Naive thymus-derived CD8-positive, alpha-beta T cell (primary cell): Measurements from ENCODE around the gene MTCH1. TPM values are rescaled to one million over a fixed set of nuclear protein-coding genes. Genes with fewer than 3 reads are reported as not detected.

ENCODE experiments used
- ATAC-seq, 2 donors: fragments of 150-1000 bp; cut with Tn5 transposase in 1 of 2; sonication (Bioruptor Pico), chemical (Tn5 transposase) in 1 of 2; 1 replicate in 1 of 2; 2 replicates in 1 of 2; pipeline ENCODE4 v1.10.0; 2021; ENCODE audit warnings: mild to moderate bottlenecking in 2 of 2, moderate library complexity in 2 of 2
- POLR2A ChIA-PET: fragments of 350-600 bp; sonication (Branson Sonifier 250); formaldehyde crosslinking; loops from one replicate; lab custom pipeline; 2021; ENCODE audit warnings: antibody characterized with exemption; lab: Charles Lee
- DNase-seq, 10 donors: peaks; one replicate each; pipeline versions ENCODE4 v3.0.0 to v3.0.0-alpha.2; 2020 to 2022
- H3K27ac Mint-ChIP-seq, 10 donors: one replicate each; pipeline ENCODE4 v1.8.0; 2020 to 2022; ENCODE audit warnings: mild to moderate bottlenecking in 10 of 10, mixed read lengths in 10 of 10, moderate library complexity in 4 of 10, inconsistent platforms in 1 of 10
- H3K27me3 Mint-ChIP-seq, 5 donors: one replicate each; pipeline ENCODE4 v1.8.0; 2021 to 2022; ENCODE audit warnings: mixed read lengths in 5 of 5
- H3K36me3 Mint-ChIP-seq, 3 donors: one replicate each; pipeline ENCODE4 v1.8.0; 2020 to 2022; ENCODE audit warnings: mixed read lengths in 3 of 3, mild to moderate bottlenecking in 2 of 3, inconsistent platforms in 1 of 3
- H3K4me1 Mint-ChIP-seq, 4 donors: one replicate each; pipeline ENCODE4 v1.8.0; 2021 to 2022; ENCODE audit warnings: mixed read lengths in 4 of 4
- H3K4me3 Mint-ChIP-seq, 10 donors: one replicate each; pipeline ENCODE4 v1.8.0; 2020 to 2022; ENCODE audit warnings: mild to moderate bottlenecking in 10 of 10, mixed read lengths in 10 of 10, moderate library complexity in 6 of 10, inconsistent platforms in 1 of 10
- H3K9me3 Mint-ChIP-seq, 9 donors: one replicate each; pipeline ENCODE4 v1.8.0; 2020 to 2022; ENCODE audit warnings: mixed read lengths in 9 of 9, mild to moderate bottlenecking in 3 of 9, inconsistent platforms in 1 of 9, moderate library complexity in 1 of 9
- polyA plus RNA-seq, 3 donors: library from polyadenylated mRNA; unstranded; fragments of 300-500 nt; fragmentation: Illumina TruSeq; gene quantifications; one replicate each; pipeline ENCODE4 v1.2.3, GENCODE V29; 2021
- total RNA-seq, 8 experiments: library from RNA in 2 of 8; stranded (reverse) in 2 of 8; gene quantifications; one replicate each; pipeline ENCODE4 v1.2.3 and lab custom pipeline; 2021 to 2026

MTCH1 gene
- total and polyA plus RNA-seq, 5 experiments from 2014 or later = 63.2 to 143 (median 78.3) TPM

DNA sequence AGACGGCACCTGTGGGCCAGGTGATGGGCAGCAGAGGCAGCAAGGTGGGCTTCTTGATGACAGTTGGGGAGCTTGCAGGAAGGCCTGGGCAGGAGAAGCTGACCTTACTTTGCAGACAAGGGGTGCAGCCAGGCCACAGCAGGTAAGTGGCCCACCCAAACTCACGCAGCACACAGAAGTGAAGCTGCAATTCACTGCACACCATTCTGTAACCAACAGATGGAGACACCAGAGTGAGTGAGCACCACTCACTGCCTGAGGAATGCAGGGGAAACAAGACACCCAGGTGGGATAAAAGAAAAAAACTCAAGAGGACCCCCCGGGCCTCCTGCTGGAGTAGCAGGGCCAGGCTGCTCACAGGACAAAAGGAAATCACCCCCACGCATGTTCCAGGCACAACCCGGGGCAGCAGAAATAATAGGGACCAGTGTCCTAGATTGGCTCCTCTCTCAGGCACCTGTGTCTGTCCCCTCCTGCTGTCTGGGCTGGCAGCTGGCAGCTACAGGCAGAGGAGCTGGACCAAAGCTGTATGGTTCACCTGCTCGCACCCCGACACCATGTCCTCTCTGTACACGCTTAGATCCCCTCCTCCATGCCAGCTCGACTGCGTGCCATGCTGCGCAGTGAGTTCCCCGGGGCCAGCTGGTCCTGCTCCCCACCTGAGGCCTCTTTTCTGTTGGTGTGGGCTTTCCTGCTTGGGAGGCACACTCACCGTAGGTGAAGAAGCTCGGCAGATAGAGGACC is 4.9 kb downstream of the MTCH1 start:
- Mint-ChIP-seq H3K27ac (peak overlapping the region in 8 of 10 donors; percentile 17 to 89 (median 66)), H3K36me3 (peaks cover 0 to 50% (median 8%) of the 10 kb centered on the region in 3 donors), H3K4me1 (peaks cover 25 to 42% (median 33%) of the 10 kb centered on the region in 4 donors), H3K27me3 (no peaks in the 10 kb centered on the region), H3K9me3 (no peaks in the 10 kb centered on the region), H3K4me3 (no peak overlapping the region)
- DNase-seq (no peak), ATAC-seq (no peak)
- POLR2A ChIA-PET = interaction anchor here (0.7 kb wide), 1 partner anchor 96 kb away, joined by 3 read pairs; no protein-coding TSS in a partner anchor

DNA sequence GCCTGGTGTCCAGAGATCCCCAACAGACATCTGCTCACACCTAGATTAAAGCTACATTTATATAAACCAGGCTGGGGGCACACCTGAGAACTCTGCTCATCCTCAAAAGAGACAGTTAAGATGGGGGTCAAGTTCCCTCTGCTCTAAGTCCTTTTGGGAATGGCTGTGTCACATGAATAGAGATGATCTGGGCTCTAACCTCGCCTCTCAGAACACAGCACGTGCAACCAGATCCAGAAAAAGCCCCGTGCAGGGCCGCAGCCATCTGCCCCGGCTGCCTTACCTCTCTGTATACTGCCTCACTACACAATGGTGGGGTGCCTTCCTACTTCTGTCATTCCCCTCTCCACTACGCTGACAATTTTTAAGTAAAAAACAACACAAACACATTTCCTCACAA is 5.9 kb downstream of the MTCH1 start:
- peaks cover 0 to 59% (median 13%) of the 10 kb centered on the region in 3 donors for H3K36me3 Mint-ChIP-seq
- H3K27me3 Mint-ChIP-seq = no peaks in the 10 kb centered on the region
- no peaks in the 10 kb centered on the region for H3K9me3 Mint-ChIP-seq
- POLR2A ChIA-PET = no interaction called here
- DNase-seq (no peak), ATAC-seq (no peak)
- peak overlapping the region in 7 of 10 donors; percentile 5 to 89 (median 23) for H3K27ac Mint-ChIP-seq
- H3K4me1 Mint-ChIP-seq = peaks cover 25 to 42% (median 33%) of the 10 kb centered on the region in 4 donors
- peak overlapping the region in 1 of 10 donors; percentile 5 for H3K4me3 Mint-ChIP-seq

DNA sequence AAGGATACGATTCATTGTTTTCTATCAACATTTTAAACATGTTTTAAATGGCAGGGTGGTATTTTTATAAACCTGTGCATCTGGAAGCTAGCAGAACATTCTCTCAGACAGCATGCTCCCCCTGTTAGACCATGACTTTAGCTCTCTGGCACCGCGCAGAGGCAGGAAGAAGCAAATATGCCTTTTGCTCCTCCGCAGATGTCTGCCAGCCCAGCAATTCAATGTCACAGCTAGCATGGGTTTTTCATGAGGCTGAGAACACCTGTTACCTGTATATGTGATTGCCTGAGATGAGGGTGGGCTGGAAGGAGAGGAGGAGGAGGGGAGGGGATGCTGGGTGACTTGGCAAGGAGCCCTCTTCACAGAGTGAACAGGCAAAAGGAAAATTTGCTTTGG is 6.7 kb downstream of the MTCH1 start:
- H3K4me3 Mint-ChIP-seq = peak overlapping the region in 2 of 10 donors; percentile 24 to 54
- peak; percentile 85 to 88 for ATAC-seq
- no peaks in the 10 kb centered on the region for H3K27me3 Mint-ChIP-seq
- H3K27ac Mint-ChIP-seq = peak overlapping the region in 9 of 10 donors; percentile 51 to 92 (median 73)
- POLR2A ChIA-PET = interaction anchor here (0.6 to 0.8 kb wide), 2 partner anchors 94 to 213 kb away, joined by 3 to 4 read pairs; partner anchors contain the start of gene C6orf89
- H3K4me1 Mint-ChIP-seq = peaks cover 25 to 42% (median 33%) of the 10 kb centered on the region in 4 donors
- no peaks in the 10 kb centered on the region for H3K9me3 Mint-ChIP-seq
- DNase-seq = peak in 8 of 10 donors; percentile 18 to 78 (median 42)
- peaks cover 0 to 67% (median 13%) of the 10 kb centered on the region in 3 donors for H3K36me3 Mint-ChIP-seq

DNA sequence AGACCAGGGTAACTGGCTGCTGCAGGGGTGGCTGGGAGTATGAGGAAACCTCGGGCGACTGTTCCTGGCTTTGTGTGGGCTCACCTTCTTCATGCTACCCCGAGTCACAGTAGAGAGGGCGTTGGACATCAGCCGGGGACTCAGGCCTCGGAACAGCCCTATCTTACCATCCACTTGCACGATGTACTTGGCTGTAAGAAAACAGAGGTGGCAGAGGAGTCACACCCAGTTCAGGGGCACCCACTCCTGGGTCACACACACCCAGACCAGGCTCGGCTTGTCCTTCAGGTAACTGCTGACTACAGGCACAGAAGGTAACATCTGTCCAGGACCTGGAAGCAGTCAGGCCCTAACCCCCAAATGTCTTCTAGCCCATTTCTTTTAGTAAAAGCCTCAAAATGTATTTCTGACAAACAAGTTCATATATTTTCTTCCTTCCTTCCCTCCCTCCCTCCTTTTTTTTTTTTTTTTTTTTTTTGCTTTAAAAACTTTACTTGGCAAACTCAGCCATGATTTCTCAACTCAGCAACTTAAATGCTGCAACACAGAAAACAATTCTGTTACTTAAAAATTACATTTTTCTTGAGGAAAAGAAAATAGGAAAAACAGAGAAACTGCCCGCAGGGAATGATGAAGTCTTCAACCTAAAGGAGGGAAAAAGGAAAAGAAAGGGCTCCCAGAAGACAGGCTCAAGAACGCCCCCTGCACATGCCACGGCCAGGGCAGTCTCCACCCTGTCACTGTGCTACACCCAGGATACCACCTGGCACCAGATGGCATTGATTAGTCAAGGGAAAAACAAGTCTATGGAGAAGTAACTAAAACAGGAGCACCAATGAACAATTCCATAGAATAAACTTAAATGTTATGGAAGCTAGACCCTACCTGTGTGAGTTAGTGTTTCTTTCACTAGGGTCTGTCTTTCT is 7.3 kb downstream of the MTCH1 start:
- H3K9me3 Mint-ChIP-seq = no peaks in the 10 kb centered on the region
- no peaks in the 10 kb centered on the region for H3K27me3 Mint-ChIP-seq
- H3K4me1 Mint-ChIP-seq = peaks cover 25 to 42% (median 33%) of the 10 kb centered on the region in 4 donors
- no peak for ATAC-seq
- DNase-seq = no peak
- no peak overlapping the region for H3K4me3 Mint-ChIP-seq
- H3K36me3 Mint-ChIP-seq = peaks cover 0 to 73% (median 13%) of the 10 kb centered on the region in 3 donors
- POLR2A ChIA-PET = interaction anchor here (0.6 to 0.8 kb wide), 2 partner anchors 93 to 213 kb away, joined by 3 to 4 read pairs; partner anchors contain the start of gene C6orf89
- peak overlapping the region in 7 of 10 donors; percentile 51 to 92 (median 73) for H3K27ac Mint-ChIP-seq

DNA sequence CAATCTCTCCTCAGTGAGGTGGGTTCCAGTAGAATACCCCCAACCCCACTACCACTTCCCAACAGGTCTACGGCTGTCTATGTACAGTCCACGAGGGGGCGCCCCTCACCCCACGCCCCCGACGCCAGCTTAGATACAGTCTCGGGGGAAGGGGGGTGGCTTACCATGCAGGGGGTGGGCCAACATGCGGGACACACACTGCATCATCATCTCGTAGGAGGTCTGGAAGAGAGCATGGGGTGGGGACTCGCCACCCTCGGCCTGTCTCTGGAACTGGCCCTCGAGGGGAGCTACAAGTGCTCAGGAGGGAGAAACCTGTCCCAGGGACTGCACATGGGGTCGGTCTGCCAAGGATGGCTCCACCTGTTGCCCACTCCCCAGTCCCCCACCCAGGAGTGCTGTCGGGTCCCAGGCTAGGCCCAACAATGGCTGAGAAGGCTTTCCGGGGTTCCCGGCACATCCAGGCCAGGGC is 8.5 kb downstream of the MTCH1 start:
- H3K27ac Mint-ChIP-seq = peak overlapping the region in 3 of 10 donors; percentile 43 to 56 (median 51)
- H3K9me3 Mint-ChIP-seq = no peaks in the 10 kb centered on the region
- POLR2A ChIA-PET = interaction anchor here (1.2 to 1.9 kb wide), 2 partner anchors 9 to 13 kb away, joined by 3 to 7 read pairs; partner anchors contain the start of gene MTCH1
- peaks cover 0 to 84% (median 13%) of the 10 kb centered on the region in 3 donors for H3K36me3 Mint-ChIP-seq
- ATAC-seq = peak; percentile 38 to 45
- H3K27me3 Mint-ChIP-seq = no peaks in the 10 kb centered on the region
- peaks cover 25 to 39% (median 33%) of the 10 kb centered on the region in 4 donors for H3K4me1 Mint-ChIP-seq
- no peak overlapping the region for H3K4me3 Mint-ChIP-seq
- peak in 1 of 10 donors; percentile 17 for DNase-seq

DNA sequence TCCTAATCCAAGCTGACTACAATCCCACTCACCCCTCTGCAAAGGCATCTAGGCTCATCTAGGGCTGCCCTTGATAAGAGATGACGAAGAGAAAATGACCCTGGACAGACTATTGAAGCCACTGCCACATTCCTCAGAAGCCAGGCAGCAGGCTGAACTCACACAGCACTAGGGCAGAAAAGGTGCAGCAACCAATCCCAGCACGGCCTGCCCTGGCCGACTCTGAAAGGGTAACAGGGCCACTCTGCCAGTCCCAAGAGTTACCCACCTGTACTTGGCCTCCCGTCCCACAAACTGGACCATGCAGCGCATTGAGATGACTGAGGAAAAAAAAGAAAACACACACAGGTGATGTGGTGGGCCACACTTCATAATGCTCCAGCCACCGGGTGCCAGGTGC is 9.1 kb downstream of the MTCH1 start:
- POLR2A ChIA-PET = interaction anchor here (1.1 to 1.9 kb wide), 3 partner anchors 9 to 23 kb away, joined by 3 to 7 read pairs (median 3); partner anchors contain the start of gene MTCH1
- no peak overlapping the region for H3K4me3 Mint-ChIP-seq
- DNase-seq (no peak), ATAC-seq (no peak)
- H3K27me3 Mint-ChIP-seq = no peaks in the 10 kb centered on the region
- H3K36me3 Mint-ChIP-seq = peaks cover 0 to 88% (median 13%) of the 10 kb centered on the region in 3 donors
- H3K9me3 Mint-ChIP-seq = no peaks in the 10 kb centered on the region
- peak overlapping the region in 2 of 10 donors; percentile 44 to 51 for H3K27ac Mint-ChIP-seq
- peaks cover 23 to 34% (median 29%) of the 10 kb centered on the region in 4 donors for H3K4me1 Mint-ChIP-seq

DNA sequence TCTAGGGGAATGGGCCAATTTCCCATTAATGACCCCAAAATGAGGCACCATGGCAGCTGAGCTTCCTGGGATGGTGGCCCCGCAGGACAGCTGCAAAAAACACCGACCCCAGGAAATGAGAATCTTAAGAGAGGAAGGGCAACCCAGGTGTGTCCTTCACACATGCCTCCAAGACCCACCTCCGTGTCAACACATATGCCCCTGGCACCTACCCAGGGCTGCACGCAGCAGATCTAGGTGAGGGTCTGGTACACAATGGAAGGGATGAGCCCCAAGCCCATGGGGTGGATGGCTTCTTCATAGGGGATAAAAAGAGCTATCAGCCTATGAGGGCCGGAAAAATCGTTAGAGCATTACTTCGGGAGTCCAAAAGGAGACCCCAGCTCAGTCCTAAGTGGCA is 9.5 kb downstream of the MTCH1 start:
- ATAC-seq (no peak), DNase-seq (no peak)
- peaks cover 0 to 88% (median 13%) of the 10 kb centered on the region in 3 donors for H3K36me3 Mint-ChIP-seq
- peak overlapping the region in 3 of 10 donors; percentile 3 to 54 (median 25) for H3K27ac Mint-ChIP-seq
- no peaks in the 10 kb centered on the region for H3K9me3 Mint-ChIP-seq
- H3K27me3 Mint-ChIP-seq = no peaks in the 10 kb centered on the region
- H3K4me1 Mint-ChIP-seq = peaks cover 19 to 30% (median 25%) of the 10 kb centered on the region in 4 donors
- no peak overlapping the region for H3K4me3 Mint-ChIP-seq
- POLR2A ChIA-PET = interaction anchor here (1.1 to 1.9 kb wide), 3 partner anchors 10 to 23 kb away, joined by 3 to 7 read pairs (median 3); partner anchors contain the start of gene MTCH1

DNA sequence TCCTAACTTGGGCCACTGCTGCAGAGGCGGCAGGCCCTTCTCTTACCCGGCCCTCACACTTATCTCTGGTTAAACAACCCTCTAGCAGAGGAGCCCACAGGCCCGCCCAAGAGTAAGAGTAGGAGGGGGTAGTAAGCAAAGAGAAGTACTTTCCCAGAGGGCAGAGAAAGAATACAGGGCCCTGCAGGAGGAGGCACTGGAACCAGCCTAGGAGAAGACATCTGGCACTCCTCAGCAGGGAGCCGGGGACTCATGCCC is 10.1 kb downstream of the MTCH1 start:
- peaks cover 0 to 91% (median 13%) of the 10 kb centered on the region in 3 donors for H3K36me3 Mint-ChIP-seq
- no peak for ATAC-seq
- no peaks in the 10 kb centered on the region for H3K27me3 Mint-ChIP-seq
- H3K4me3 Mint-ChIP-seq = no peak overlapping the region
- peaks cover 16 to 24% (median 21%) of the 10 kb centered on the region in 4 donors for H3K4me1 Mint-ChIP-seq
- POLR2A ChIA-PET = interaction anchor here (1.1 to 1.9 kb wide), 2 partner anchors 10 to 22 kb away, joined by 3 to 7 read pairs; partner anchors contain the start of gene MTCH1
- DNase-seq = no peak
- no peak overlapping the region for H3K27ac Mint-ChIP-seq
- H3K9me3 Mint-ChIP-seq = no peaks in the 10 kb centered on the region

DNA sequence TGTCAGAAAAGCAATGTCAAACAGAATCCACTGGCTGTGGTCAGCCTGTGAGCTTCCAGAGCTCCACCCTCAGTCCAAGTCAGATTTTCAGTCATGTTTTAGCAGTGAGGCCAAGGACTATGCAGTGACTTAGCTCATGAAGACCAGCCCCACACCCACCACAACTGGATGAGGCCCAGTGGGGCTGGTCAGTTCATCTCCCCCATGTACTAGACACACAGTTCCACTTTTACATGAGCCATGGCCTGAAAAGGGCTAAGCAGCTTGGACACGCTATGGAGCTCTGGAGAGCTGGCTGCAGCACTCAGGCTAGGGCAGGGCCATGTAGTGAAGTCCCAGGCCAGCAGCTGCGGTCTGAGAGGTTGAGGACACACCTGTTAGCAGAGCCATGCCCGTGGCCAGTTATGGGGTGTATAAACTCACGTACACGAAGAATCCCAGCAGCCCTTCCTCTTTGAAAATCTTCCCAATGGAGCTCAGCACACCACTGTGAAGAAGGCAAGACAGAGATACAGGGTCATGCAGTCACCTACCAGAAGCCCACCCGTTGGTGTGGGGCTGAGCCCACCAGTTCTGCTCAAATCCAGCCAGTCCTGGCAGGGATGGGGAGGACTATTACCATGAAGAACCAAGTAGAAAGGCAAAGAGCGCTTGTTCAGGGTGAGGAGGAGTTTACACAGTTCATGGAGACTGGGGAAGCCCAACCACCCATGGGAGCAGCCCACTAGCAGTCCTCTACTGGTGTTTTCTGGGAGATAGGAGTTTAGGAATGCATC is 10.6 kb downstream of the MTCH1 start:
- peaks cover 11 to 19% (median 16%) of the 10 kb centered on the region in 4 donors for H3K4me1 Mint-ChIP-seq
- H3K9me3 Mint-ChIP-seq = no peaks in the 10 kb centered on the region
- H3K36me3 Mint-ChIP-seq = peaks cover 0 to 91% (median 13%) of the 10 kb centered on the region in 3 donors
- DNase-seq (no peak), ATAC-seq (no peak)
- no peak overlapping the region for H3K4me3 Mint-ChIP-seq
- H3K27ac Mint-ChIP-seq = peak overlapping the region in 1 of 10 donors; percentile 55
- no peaks in the 10 kb centered on the region for H3K27me3 Mint-ChIP-seq
- POLR2A ChIA-PET = interaction anchor here (1.1 to 1.9 kb wide), 2 partner anchors 11 to 22 kb away, joined by 3 to 7 read pairs; partner anchors contain the start of gene MTCH1

DNA sequence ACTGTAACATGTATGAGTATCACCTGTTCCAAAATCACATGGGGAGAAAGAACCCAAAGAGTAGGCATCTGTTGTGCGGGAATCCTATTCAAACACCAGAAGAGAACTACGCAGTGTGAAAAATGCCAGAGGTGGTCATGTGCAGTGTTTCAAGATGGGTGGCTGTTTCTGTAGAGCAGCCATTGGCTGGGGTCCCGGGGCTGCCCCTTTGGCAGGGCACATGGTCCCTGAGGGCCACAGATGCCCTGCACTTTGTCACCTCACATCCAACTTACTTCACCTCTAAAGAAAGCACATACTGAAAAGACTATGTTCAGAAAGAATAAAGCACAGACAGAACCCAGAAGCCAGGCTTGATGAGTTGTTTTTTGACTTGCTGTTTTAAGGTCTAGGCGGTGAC is 12.3 kb downstream of the MTCH1 start:
- Mint-ChIP-seq H3K27ac (peak overlapping the region in 1 of 10 donors; percentile 63), H3K27me3 (no peaks in the 10 kb centered on the region), H3K36me3 (peaks cover 0 to 95% (median 16%) of the 10 kb centered on the region in 3 donors), H3K4me1 (peaks cover 0 to 4% (median 0%) of the 10 kb centered on the region in 4 donors), H3K4me3 (no peak overlapping the region), H3K9me3 (no peaks in the 10 kb centered on the region)
- ATAC-seq (no peak), DNase-seq (no peak)
- POLR2A ChIA-PET = no interaction called here

DNA sequence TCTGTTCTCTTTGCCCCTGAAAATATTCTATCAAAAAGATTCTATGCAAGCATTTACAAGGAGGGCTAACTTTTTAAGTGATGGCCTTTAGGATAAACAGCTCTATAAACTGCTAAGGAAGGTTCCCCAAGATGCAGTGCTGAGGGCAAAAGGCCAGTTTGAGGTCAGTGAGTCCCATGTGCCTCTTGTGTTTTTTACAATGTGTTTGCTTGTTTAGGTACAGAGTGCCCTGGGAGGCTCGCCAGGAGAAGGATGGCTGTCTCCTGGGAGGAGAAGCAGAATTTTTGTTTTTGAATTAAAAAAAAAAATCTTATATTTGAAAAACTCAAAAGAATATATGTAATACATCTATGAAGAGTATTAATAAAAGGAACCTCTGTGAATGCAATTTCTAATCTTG is 12.8 kb downstream of the MTCH1 start:
- Mint-ChIP-seq H3K36me3 (peaks cover 0 to 95% (median 16%) of the 10 kb centered on the region in 3 donors), H3K9me3 (no peaks in the 10 kb centered on the region), H3K4me3 (no peak overlapping the region), H3K27ac (no peak overlapping the region), H3K4me1 (peaks cover 0 to 4% (median 0%) of the 10 kb centered on the region in 4 donors), H3K27me3 (no peaks in the 10 kb centered on the region)
- POLR2A ChIA-PET = no interaction called here
- DNase-seq = no peak
- no peak for ATAC-seq
